ENCODE measurements around the gene SFTPD.

DNA sequence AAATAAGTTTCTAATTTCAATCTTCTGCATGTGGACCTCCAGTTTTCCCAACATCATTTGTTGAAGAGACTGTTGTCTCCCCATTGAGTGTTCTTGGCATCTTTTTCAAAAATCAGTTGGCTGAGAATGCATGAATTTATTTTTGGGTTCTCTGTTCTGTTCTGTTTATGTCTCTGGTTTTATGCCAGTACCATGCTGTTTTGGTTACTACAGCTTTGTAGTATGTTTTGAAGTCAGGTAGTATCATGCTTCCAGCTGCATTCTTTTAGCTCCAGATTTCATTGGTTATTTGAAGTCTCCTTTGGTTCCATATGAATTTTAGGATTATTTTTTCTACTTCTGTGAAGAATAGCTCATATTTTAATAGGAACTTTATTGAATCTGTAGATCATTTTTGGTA, 21.2 kb upstream of the SFTPD start:
- TF ChIP-seq ZNF274 (IDR thresholded peaks at IDR 0.05; ENCODE audit: low read depth, low read length) = no peak
- no peak for TF ChIP-seq SUZ12 (IDR thresholded peaks at IDR 0.05; ENCODE audit: extremely low read depth, insufficient read depth, insufficient read length)
- no peak for TF ChIP-seq YY1 (IDR thresholded peaks at IDR 0.05; ENCODE audit: insufficient read depth, insufficient read length)
